HepG2 (cell line): ENCODE results near the gene CCDC157. TPM values are rescaled to one million over a fixed set of nuclear protein-coding genes. Genes with fewer than 3 reads are reported as not detected.

Experiments
- CENPT ChIP-seq: sonication (generic); formaldehyde crosslinking; IDR thresholded peaks from 2 replicates; pipeline ENCODE4 v1.8.0; 2022; ENCODE audit warnings: low read depth, mild to moderate bottlenecking, moderate library complexity, missing genetic modification reagents
- HNF4A ChIP-seq: sonication (generic); formaldehyde crosslinking; IDR thresholded peaks from 2 replicates; pipeline ENCODE4 v1.4.0; 2020; ENCODE audit warnings: missing genetic modification reagents
- ISX ChIP-seq: sonication (generic); formaldehyde crosslinking; conservative IDR thresholded peaks from 2 replicates; pipeline ENCODE4 v1.5.0; 2020; ENCODE audit warnings: missing genetic modification reagents
- MAFF ChIP-seq: IDR thresholded peaks from 2 replicates; pipeline ENCODE4 v1.6.1; 2011; ENCODE audit warnings: low read depth, low read length, improper control_type of control experiment
- NKX3-1 ChIP-seq: sonication (generic); formaldehyde crosslinking; IDR thresholded peaks from 2 replicates; pipeline ENCODE4 v1.5.0; 2020; ENCODE audit warnings: missing genetic modification reagents
- NPAS2 ChIP-seq: sonication (generic); formaldehyde crosslinking; IDR thresholded peaks from 2 replicates; pipeline ENCODE4 v1.8.0; 2022; ENCODE audit warnings: mild to moderate bottlenecking, missing genetic modification reagents, borderline replicate concordance
- SIN3B ChIP-seq: fragments of 150-350 bp; IDR thresholded peaks from 2 replicates; pipeline ENCODE4 v1.6.1; 2014; ENCODE audit warnings: low read length
- TCF12 ChIP-seq, 2 experiments: fragments of 450-650 bp in 1 of 2; sonication (generic) in 1 of 2; formaldehyde crosslinking in 1 of 2; IDR thresholded peaks; 2 replicates each; pipeline versions ENCODE4 v1.6.1 to v1.8.0; 2017 to 2022; ENCODE audit warnings: antibody characterized with exemption in 1 of 2, mild to moderate bottlenecking in 1 of 2, missing genetic modification reagents in 1 of 2, moderate library complexity in 1 of 2
- ZNF572 ChIP-seq: sonication (generic); formaldehyde crosslinking; IDR thresholded peaks from 2 replicates; pipeline ENCODE4 v1.5.1; 2020; ENCODE audit warnings: mild to moderate bottlenecking, missing genetic modification reagents
- ZNF672 ChIP-seq: sonication (generic); formaldehyde crosslinking; IDR thresholded peaks from 2 replicates; pipeline ENCODE4 v1.8.1; 2022; ENCODE audit warnings: missing genetic modification reagents
- ZSCAN21 ChIP-seq: sonication (generic); formaldehyde crosslinking; IDR thresholded peaks from 2 replicates; pipeline ENCODE4 v1.8.0; 2022; ENCODE audit warnings: mild to moderate bottlenecking, missing genetic modification reagents, moderate library complexity, borderline replicate concordance
- polyA plus RNA-seq, 8 experiments: library from polyadenylated mRNA; depleted of rRNA in 3 of 8; stranded (reverse) in 7 of 8; unstranded in 1 of 8; fragments of >200 nt; fragmentation: Illumina TruSeq in 4 of 8; extraction: Trizol in 4 of 8; gene quantifications; 2 replicates each; pipeline versions ENCODE4 v1.2.1 to v1.2.3, GENCODE V29; 2011 to 2016; ENCODE audit warnings: low read depth in 4 of 8, missing spikeins in 1 of 8, mixed read lengths in 1 of 8; ENCODE audit not compliant: insufficient read depth in 1 of 8
- total RNA-seq, 5 experiments: library from RNA; depleted of rRNA; stranded (reverse); fragments of >200 nt; fragmentation: Illumina TruSeq; extraction: Trizol; gene quantifications; 2 replicates each; pipeline ENCODE4 v1.2.3, GENCODE V29; 2016; ENCODE audit warnings: low read depth in 1 of 5
- TF ChIP-seq, protein P1 (sequence below): sonication (generic); formaldehyde crosslinking; IDR thresholded peaks from 2 replicates; pipeline ENCODE4 v1.4.0; 2020; ENCODE audit warnings: missing genetic modification reagents
- TF ChIP-seq, protein P2 (sequence below): IDR thresholded peaks from 2 replicates; pipeline ENCODE4 v1.4.0; 2020; ENCODE audit warnings: mild to moderate bottlenecking, missing genetic modification reagents
- TF ChIP-seq, protein P3 (sequence below): sonication (generic); formaldehyde crosslinking; IDR thresholded peaks from 2 replicates; pipeline ENCODE4 v1.5.1; 2020; ENCODE audit warnings: mild to moderate bottlenecking, missing genetic modification reagents, moderate library complexity
- TF ChIP-seq, protein P4 (sequence below): sonication (generic); formaldehyde crosslinking; IDR thresholded peaks from 2 replicates; pipeline ENCODE4 v1.5.0; 2020; ENCODE audit warnings: missing genetic modification reagents
- TF ChIP-seq, protein P5 (sequence below): sonication (generic); formaldehyde crosslinking; IDR thresholded peaks from 2 replicates; pipeline ENCODE4 v1.9.0; 2021; ENCODE audit warnings: missing genetic modification reagents, mild to moderate bottlenecking, borderline replicate concordance

CCDC157 gene
- total and polyA plus RNA-seq, 2 of the 13 experiments (the other 11 are each of a cell fraction or from before 2014, with no cell fraction given) = 1.4 to 1.6 TPM

DNA sequence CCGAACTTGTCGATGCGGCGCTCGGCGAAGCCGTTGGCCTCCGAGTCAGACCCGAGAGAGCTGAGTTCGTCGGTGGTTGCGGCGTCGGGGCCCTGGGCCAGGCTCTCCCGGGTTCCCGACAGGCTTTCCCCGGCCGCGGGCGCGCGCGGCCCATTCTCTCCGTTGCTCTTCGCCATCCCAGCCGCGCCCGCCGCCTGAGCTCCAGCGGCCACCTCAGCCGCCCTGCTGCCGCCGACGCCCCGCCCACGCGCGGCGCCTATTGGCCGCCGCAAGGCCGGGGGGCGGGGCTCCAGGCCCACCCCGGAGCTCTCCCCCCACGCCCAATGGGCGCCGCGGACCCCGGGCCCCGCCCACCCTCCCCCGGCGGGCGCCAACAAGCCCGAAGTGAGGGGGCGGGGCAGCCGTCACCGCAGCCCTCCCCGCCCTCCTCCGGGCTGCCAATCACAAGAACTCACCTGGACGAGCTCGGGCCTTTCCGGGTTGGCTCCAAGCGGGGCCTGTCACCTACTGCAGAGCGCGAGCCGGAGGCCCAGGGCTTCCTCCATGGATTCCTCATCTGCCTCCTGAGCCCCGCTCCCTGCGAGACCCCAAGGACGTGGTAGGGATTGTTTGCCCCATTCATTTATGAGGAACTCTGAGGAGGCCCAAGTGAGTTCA is 30.0 kb upstream of the CCDC157 start, which contains the start of gene TBC1D10A (continued):
- TF ChIP-seq, protein P1, sequence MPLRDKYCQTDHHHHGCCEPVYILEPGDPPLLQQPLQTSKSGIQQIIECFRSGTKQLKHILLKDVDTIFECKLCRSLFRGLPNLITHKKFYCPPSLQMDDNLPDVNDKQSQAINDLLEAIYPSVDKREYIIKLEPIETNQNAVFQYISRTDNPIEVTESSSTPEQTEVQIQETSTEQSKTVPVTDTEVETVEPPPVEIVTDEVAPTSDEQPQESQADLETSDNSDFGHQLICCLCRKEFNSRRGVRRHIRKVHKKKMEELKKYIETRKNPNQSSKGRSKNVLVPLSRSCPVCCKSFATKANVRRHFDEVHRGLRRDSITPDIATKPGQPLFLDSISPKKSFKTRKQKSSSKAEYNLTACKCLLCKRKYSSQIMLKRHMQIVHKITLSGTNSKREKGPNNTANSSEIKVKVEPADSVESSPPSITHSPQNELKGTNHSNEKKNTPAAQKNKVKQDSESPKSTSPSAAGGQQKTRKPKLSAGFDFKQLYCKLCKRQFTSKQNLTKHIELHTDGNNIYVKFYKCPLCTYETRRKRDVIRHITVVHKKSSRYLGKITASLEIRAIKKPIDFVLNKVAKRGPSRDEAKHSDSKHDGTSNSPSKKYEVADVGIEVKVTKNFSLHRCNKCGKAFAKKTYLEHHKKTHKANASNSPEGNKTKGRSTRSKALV (CRISPR knock-in tag) = no peak
- TF ChIP-seq NPAS2 (CRISPR knock-in tag) (no peak), CENPT (CRISPR knock-in tag) (no peak), MAFF (no peak), SIN3B (no peak), TCF12 (IDR thresholded peaks at IDR 0.05) (no peak), TCF12 (CRISPR knock-in tag; IDR thresholded peaks at IDR 0.05) (no peak), ZNF572 (no peak), NKX3-1 (CRISPR knock-in tag) (no peak), ISX (CRISPR knock-in tag) (no peak), ZNF672 (CRISPR knock-in tag) (no peak), ZSCAN21 (CRISPR knock-in tag) (0 out of 2 replicates have a peak, but pooled peaks have one; percentile 37), HNF4A (CRISPR knock-in tag) (no peak)
- TF ChIP-seq, protein P2, sequence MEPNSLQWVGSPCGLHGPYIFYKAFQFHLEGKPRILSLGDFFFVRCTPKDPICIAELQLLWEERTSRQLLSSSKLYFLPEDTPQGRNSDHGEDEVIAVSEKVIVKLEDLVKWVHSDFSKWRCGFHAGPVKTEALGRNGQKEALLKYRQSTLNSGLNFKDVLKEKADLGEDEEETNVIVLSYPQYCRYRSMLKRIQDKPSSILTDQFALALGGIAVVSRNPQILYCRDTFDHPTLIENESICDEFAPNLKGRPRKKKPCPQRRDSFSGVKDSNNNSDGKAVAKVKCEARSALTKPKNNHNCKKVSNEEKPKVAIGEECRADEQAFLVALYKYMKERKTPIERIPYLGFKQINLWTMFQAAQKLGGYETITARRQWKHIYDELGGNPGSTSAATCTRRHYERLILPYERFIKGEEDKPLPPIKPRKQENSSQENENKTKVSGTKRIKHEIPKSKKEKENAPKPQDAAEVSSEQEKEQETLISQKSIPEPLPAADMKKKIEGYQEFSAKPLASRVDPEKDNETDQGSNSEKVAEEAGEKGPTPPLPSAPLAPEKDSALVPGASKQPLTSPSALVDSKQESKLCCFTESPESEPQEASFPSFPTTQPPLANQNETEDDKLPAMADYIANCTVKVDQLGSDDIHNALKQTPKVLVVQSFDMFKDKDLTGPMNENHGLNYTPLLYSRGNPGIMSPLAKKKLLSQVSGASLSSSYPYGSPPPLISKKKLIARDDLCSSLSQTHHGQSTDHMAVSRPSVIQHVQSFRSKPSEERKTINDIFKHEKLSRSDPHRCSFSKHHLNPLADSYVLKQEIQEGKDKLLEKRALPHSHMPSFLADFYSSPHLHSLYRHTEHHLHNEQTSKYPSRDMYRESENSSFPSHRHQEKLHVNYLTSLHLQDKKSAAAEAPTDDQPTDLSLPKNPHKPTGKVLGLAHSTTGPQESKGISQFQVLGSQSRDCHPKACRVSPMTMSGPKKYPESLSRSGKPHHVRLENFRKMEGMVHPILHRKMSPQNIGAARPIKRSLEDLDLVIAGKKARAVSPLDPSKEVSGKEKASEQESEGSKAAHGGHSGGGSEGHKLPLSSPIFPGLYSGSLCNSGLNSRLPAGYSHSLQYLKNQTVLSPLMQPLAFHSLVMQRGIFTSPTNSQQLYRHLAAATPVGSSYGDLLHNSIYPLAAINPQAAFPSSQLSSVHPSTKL (CRISPR knock-in tag) = 0 out of 2 replicates have a peak, but pooled peaks have one; percentile 7
- TF ChIP-seq, protein P3, sequence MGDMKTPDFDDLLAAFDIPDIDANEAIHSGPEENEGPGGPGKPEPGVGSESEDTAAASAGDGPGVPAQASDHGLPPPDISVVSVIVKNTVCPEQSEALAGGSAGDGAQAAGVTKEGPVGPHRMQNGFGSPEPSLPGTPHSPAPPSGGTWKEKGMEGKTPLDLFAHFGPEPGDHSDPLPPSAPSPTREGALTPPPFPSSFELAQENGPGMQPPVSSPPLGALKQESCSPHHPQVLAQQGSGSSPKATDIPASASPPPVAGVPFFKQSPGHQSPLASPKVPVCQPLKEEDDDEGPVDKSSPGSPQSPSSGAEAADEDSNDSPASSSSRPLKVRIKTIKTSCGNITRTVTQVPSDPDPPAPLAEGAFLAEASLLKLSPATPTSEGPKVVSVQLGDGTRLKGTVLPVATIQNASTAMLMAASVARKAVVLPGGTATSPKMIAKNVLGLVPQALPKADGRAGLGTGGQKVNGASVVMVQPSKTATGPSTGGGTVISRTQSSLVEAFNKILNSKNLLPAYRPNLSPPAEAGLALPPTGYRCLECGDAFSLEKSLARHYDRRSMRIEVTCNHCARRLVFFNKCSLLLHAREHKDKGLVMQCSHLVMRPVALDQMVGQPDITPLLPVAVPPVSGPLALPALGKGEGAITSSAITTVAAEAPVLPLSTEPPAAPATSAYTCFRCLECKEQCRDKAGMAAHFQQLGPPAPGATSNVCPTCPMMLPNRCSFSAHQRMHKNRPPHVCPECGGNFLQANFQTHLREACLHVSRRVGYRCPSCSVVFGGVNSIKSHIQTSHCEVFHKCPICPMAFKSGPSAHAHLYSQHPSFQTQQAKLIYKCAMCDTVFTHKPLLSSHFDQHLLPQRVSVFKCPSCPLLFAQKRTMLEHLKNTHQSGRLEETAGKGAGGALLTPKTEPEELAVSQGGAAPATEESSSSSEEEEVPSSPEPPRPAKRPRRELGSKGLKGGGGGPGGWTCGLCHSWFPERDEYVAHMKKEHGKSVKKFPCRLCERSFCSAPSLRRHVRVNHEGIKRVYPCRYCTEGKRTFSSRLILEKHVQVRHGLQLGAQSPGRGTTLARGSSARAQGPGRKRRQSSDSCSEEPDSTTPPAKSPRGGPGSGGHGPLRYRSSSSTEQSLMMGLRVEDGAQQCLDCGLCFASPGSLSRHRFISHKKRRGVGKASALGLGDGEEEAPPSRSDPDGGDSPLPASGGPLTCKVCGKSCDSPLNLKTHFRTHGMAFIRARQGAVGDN (CRISPR knock-in tag) = peak; percentile 73
- TF ChIP-seq, protein P4, sequence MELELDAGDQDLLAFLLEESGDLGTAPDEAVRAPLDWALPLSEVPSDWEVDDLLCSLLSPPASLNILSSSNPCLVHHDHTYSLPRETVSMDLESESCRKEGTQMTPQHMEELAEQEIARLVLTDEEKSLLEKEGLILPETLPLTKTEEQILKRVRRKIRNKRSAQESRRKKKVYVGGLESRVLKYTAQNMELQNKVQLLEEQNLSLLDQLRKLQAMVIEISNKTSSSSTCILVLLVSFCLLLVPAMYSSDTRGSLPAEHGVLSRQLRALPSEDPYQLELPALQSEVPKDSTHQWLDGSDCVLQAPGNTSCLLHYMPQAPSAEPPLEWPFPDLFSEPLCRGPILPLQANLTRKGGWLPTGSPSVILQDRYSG (CRISPR knock-in tag) = no peak
- TF ChIP-seq, protein P5, sequence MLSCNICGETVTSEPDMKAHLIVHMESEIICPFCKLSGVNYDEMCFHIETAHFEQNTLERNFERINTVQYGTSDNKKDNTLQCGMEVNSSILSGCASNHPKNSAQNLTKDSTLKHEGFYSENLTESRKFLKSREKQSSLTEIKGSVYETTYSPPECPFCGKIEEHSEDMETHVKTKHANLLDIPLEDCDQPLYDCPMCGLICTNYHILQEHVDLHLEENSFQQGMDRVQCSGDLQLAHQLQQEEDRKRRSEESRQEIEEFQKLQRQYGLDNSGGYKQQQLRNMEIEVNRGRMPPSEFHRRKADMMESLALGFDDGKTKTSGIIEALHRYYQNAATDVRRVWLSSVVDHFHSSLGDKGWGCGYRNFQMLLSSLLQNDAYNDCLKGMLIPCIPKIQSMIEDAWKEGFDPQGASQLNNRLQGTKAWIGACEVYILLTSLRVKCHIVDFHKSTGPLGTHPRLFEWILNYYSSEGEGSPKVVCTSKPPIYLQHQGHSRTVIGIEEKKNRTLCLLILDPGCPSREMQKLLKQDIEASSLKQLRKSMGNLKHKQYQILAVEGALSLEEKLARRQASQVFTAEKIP (CRISPR knock-in tag) = no peak
